HCT116 (cell line): ENCODE results near the gene ALDH1L1. TPM values are rescaled to one million over a fixed set of nuclear protein-coding genes. Genes with fewer than 3 reads are reported as not detected.

Source experiments
- ATAC-seq: fragments of 200-7000 bp; cut with Tn5 transposase; 2 replicates; pipeline ENCODE4 v1.9.1; 2020; ENCODE audit warnings: mild to moderate bottlenecking, moderate library complexity
- BruUV-seq: library from RNA; stranded (reverse); fragments of 400-500 nt; replicated peaks from 2 replicates; lab custom pipeline; 2021; lab: Mats Ljungman, UMichigan
- CTCF ChIA-PET: fragments of 300-600 bp; sonication (Branson Sonifier 250); formaldehyde crosslinking; loops from one replicate; lab custom pipeline; 2021; ENCODE audit warnings: antibody characterized with exemption; lab: Charles Lee
- POLR2A ChIA-PET: fragments of 300-600, 350-600 bp; sonication (Branson Sonifier 250); formaldehyde crosslinking; loops from one replicate; lab custom pipeline; 2021; ENCODE audit warnings: antibody characterized with exemption; lab: Charles Lee
- RAD21 ChIA-PET, 2 experiments: fragments of 300-600 bp; sonication (Branson Sonifier 250); formaldehyde crosslinking; loops; one replicate each; lab custom pipeline; 2023; ENCODE audit warnings: low total read pairs in 2 of 2; ENCODE audit not compliant: uncharacterized antibody in 2 of 2, unreplicated experiment in 2 of 2, low non-redundant PET in 1 of 2; lab: Charles Lee
- DNase-seq: peaks from one replicate; pipeline ENCODE4 v3.0.0-alpha.2; 2010; ENCODE audit warnings: low read depth, low spot score
- H2AFZ ChIP-seq: fragments of 200-600 bp; shearing (Covaris generic), sonication (generic); 2 replicates; pipeline ENCODE4 v1.6.1; 2017; ENCODE audit warnings: low read depth, mixed run types, mixed read lengths, antibody characterized with exemption, low read length; ENCODE audit not compliant: poor library complexity, severe bottlenecking
- H3K27ac ChIP-seq: 2 replicates; pipeline ENCODE4 v1.5.1; 2012; ENCODE audit warnings: low read depth, low read length
- H3K27me3 ChIP-seq: fragments of 200-600 bp; sonication (generic); 2 replicates; pipeline ENCODE4 v1.6.1; 2016; ENCODE audit warnings: mixed run types, low read length, mixed read lengths; ENCODE audit not compliant: insufficient read depth
- H3K36me3 ChIP-seq, 2 experiments: fragments of 200-500 bp in 1 of 2; fragments of 200-600 bp in 1 of 2; sonication (Bioruptor generic) in 1 of 2; sonication (generic) in 1 of 2; 2 replicates each; pipeline versions ENCODE4 v1.5.1 to v1.6.1; 2014 to 2016; ENCODE audit warnings: low read length in 2 of 2, inconsistent platforms in 1 of 2, mixed read lengths in 1 of 2, mixed run types in 1 of 2; ENCODE audit not compliant: insufficient read depth in 2 of 2, control insufficient read depth in 1 of 2
- H3K4me1 ChIP-seq, 2 experiments: fragments of 200-600 bp in 1 of 2; sonication (generic) in 1 of 2; 2 replicates each; pipeline versions ENCODE4 v1.5.1 to v1.6.1; 2012 to 2017; ENCODE audit warnings: low read length in 2 of 2, inconsistent platforms in 1 of 2, mild to moderate bottlenecking in 1 of 2, mixed read lengths in 1 of 2, mixed run types in 1 of 2, moderate library complexity in 1 of 2; ENCODE audit not compliant: insufficient read depth in 2 of 2, control insufficient read depth in 1 of 2
- H3K4me2 ChIP-seq: fragments of 200-600 bp; sonication (generic); 2 replicates; pipeline ENCODE4 v1.6.1; 2017; ENCODE audit warnings: mixed run types, low read length, mixed read lengths
- H3K4me3 ChIP-seq, 2 experiments: fragments of 200-600 bp in 1 of 2; sonication (generic) in 1 of 2; replicated peaks in 1 of 2; 2 replicates each; pipeline ENCODE4 v1.5.1; 2011 to 2016; ENCODE audit warnings: low read length in 2 of 2, control low read depth in 1 of 2, low read depth in 1 of 2, mild to moderate bottlenecking in 1 of 2, mixed read lengths in 1 of 2, mixed run types in 1 of 2
- H3K79me2 ChIP-seq: fragments of 200-600 bp; sonication (generic); 2 replicates; pipeline ENCODE4 v1.6.1; 2017; ENCODE audit warnings: mild to moderate bottlenecking, mixed run types, low read length, moderate library complexity, mixed read lengths; ENCODE audit not compliant: insufficient read depth
- H3K9ac ChIP-seq: fragments of 200-600 bp; sonication (generic); 2 replicates; pipeline ENCODE4 v1.6.1; 2016; ENCODE audit warnings: low read length, mixed read lengths
- H3K9me2 ChIP-seq: fragments of 200-600 bp; sonication (generic), shearing (Covaris generic); 2 replicates; pipeline ENCODE4 v1.6.1; 2017; ENCODE audit warnings: mixed run types, mild to moderate bottlenecking, moderate library complexity; ENCODE audit not compliant: insufficient read depth
- H3K9me3 ChIP-seq, 2 experiments: fragments of 200-500 bp in 1 of 2; fragments of 200-600 bp in 1 of 2; sonication (Bioruptor generic) in 1 of 2; sonication (generic) in 1 of 2; 2 replicates each; pipeline ENCODE4 v1.6.1; 2014 to 2017; ENCODE audit warnings: low read length in 2 of 2, mixed read lengths in 2 of 2, inconsistent platforms in 1 of 2, low read depth in 1 of 2, mild to moderate bottlenecking in 1 of 2, mixed run types in 1 of 2, moderate library complexity in 1 of 2; ENCODE audit not compliant: control insufficient read depth in 1 of 2, insufficient read depth in 1 of 2
- H4K20me1 ChIP-seq: fragments of 200-600 bp; sonication (generic), shearing (Covaris generic); 2 replicates; pipeline ENCODE4 v1.6.1; 2017; ENCODE audit warnings: mixed run types, mild to moderate bottlenecking, moderate library complexity; ENCODE audit not compliant: insufficient read depth
- CEBPB ChIP-seq: IDR thresholded peaks from 2 replicates; pipeline ENCODE4 v1.6.1; 2012; ENCODE audit warnings: low read depth
- EGR1 ChIP-seq: IDR thresholded peaks from 2 replicates; pipeline ENCODE4 v1.6.1; 2012; ENCODE audit warnings: low read depth
- ELF1 ChIP-seq: IDR thresholded peaks from 2 replicates; pipeline ENCODE4 v1.6.1; 2012; ENCODE audit warnings: low read depth, borderline replicate concordance
- EZH2 ChIP-seq: fragments of 200-600 bp; sonication (generic); IDR thresholded peaks from 2 replicates; pipeline ENCODE4 v1.6.1; 2017; ENCODE audit warnings: antibody characterized with exemption, mixed run types
- EZH2phosphoT487 ChIP-seq: fragments of 200-600 bp; IDR thresholded peaks from 2 replicates; pipeline ENCODE4 v1.6.1; 2018; ENCODE audit warnings: antibody characterized with exemption, borderline replicate concordance
- FOSL1 ChIP-seq: IDR thresholded peaks from 2 replicates; pipeline ENCODE4 v1.6.1; 2012; ENCODE audit warnings: low read depth
- JUND ChIP-seq: IDR thresholded peaks from 2 replicates; pipeline ENCODE4 v1.6.1; 2012
- POLR2A ChIP-seq: IDR thresholded peaks from 2 replicates; pipeline ENCODE4 v1.7.0; 2011; ENCODE audit warnings: borderline replicate concordance; ENCODE audit not compliant: insufficient read depth, insufficient read length; ENCODE audit errors: extremely low read depth
- POLR2AphosphoS5 ChIP-seq: IDR thresholded peaks from 2 replicates; pipeline ENCODE4 v1.6.1; 2011; ENCODE audit warnings: mild to moderate bottlenecking, low read depth, low read length, moderate library complexity
- RAD21 ChIP-seq: IDR thresholded peaks from 2 replicates; pipeline ENCODE4 v1.6.1; 2012; ENCODE audit warnings: low read depth, mild to moderate bottlenecking
- SIN3A ChIP-seq: IDR thresholded peaks from 2 replicates; pipeline ENCODE4 v1.6.1; 2012; ENCODE audit warnings: low read depth
- SP1 ChIP-seq: IDR thresholded peaks from 2 replicates; pipeline ENCODE4 v1.6.1; 2012; ENCODE audit warnings: low read depth
- SRF ChIP-seq: IDR thresholded peaks from 2 replicates; pipeline ENCODE4 v1.6.1; 2012; ENCODE audit warnings: low read depth
- TCF7L2 ChIP-seq: IDR thresholded peaks from 2 replicates; pipeline ENCODE4 v1.7.0; 2011; ENCODE audit warnings: borderline replicate concordance, inconsistent platforms; ENCODE audit not compliant: insufficient read depth, insufficient read length; ENCODE audit errors: extremely low read depth
- ZNF274 ChIP-seq: fragments of 200-500 bp; sonication (Bioruptor generic); IDR thresholded peaks from 2 replicates; pipeline ENCODE4 v1.6.1; 2014; ENCODE audit warnings: mild to moderate bottlenecking, low read depth, low read length, inconsistent platforms
- intact Hi-C: fragments of 100-400 bp; cut with micrococcal nuclease; formaldehyde crosslinking; loops from 2 replicates; pipeline ENCODE4 v1.10.0; 2022
- total RNA-seq: library from RNA; stranded (reverse); gene quantifications from one replicate; pipeline ENCODE4 v1.2.1, GENCODE V29; 2021; ENCODE audit not compliant: unreplicated experiment
- TF ChIP-seq, protein P1 (sequence below): IDR thresholded peaks from 2 replicates; pipeline ENCODE4 v1.6.1; 2012; ENCODE audit warnings: low read depth
- TF ChIP-seq, protein P2 (sequence below): IDR thresholded peaks from 2 replicates; pipeline ENCODE4 v1.6.1; 2011; ENCODE audit warnings: mild to moderate bottlenecking, low read length, moderate library complexity; ENCODE audit not compliant: insufficient replicate concordance; ENCODE audit errors: extremely low read depth
- TF ChIP-seq, protein P3 (sequence below): IDR thresholded peaks from 2 replicates; pipeline ENCODE4 v1.6.1; 2012
- TF ChIP-seq, protein P4 (sequence below): IDR thresholded peaks from 2 replicates; pipeline ENCODE4 v1.6.1; 2012
- TF ChIP-seq, protein P5 (sequence below), 3 experiments: fragments of 200-600 bp in 1 of 3; sonication (generic) in 1 of 3; IDR thresholded peaks in 2 of 3; conservative IDR thresholded peaks in 1 of 3; 2 replicates each; pipeline ENCODE4 v1.5.1; 2012 to 2017; ENCODE audit warnings: low read depth in 2 of 3, low read length in 2 of 3, antibody characterized with exemption in 1 of 3, borderline replicate concordance in 1 of 3, control low read depth in 1 of 3, mild to moderate bottlenecking in 1 of 3, mixed read lengths in 1 of 3, mixed run types in 1 of 3, moderate library complexity in 1 of 3; ENCODE audit not compliant: insufficient read depth in 1 of 3

The ALDH1L1 gene
- total RNA-seq, 1 experiment from 2014 or later = 0.81 TPM

DNA sequence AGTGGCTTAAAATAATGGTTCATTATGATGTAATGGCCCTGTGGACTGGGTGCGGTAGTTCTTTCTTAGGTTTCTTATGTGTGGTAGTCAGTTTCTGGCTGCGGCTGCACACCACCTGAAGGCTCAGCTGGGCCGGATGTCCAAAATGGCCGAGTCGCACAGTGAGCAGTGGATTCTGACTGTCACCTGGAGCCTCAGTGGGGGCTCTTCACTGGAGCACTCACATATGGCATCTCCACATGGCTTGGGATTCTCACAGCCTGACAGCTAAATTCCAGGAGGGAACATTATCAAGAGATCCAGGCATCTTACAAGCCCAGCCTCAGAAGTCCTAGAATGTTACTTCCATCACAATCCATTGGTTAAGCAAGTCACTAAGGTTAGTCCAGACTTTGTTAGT is 26.8 kb upstream of the ALDH1L1 start:
- H3K79me2 ChIP-seq = no peaks in the 10 kb centered on the region
- TF ChIP-seq POLR2A = no peak
- TF ChIP-seq SIN3A = no peak
- TF ChIP-seq EZH2 = no peak
- TF ChIP-seq, protein P1, sequence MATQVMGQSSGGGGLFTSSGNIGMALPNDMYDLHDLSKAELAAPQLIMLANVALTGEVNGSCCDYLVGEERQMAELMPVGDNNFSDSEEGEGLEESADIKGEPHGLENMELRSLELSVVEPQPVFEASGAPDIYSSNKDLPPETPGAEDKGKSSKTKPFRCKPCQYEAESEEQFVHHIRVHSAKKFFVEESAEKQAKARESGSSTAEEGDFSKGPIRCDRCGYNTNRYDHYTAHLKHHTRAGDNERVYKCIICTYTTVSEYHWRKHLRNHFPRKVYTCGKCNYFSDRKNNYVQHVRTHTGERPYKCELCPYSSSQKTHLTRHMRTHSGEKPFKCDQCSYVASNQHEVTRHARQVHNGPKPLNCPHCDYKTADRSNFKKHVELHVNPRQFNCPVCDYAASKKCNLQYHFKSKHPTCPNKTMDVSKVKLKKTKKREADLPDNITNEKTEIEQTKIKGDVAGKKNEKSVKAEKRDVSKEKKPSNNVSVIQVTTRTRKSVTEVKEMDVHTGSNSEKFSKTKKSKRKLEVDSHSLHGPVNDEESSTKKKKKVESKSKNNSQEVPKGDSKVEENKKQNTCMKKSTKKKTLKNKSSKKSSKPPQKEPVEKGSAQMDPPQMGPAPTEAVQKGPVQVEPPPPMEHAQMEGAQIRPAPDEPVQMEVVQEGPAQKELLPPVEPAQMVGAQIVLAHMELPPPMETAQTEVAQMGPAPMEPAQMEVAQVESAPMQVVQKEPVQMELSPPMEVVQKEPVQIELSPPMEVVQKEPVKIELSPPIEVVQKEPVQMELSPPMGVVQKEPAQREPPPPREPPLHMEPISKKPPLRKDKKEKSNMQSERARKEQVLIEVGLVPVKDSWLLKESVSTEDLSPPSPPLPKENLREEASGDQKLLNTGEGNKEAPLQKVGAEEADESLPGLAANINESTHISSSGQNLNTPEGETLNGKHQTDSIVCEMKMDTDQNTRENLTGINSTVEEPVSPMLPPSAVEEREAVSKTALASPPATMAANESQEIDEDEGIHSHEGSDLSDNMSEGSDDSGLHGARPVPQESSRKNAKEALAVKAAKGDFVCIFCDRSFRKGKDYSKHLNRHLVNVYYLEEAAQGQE = no peak
- TF ChIP-seq RAD21 = no peak
- TF ChIP-seq FOSL1 = no peak
- TF ChIP-seq EZH2phosphoT487 = no peak
- TF ChIP-seq, protein P2, sequence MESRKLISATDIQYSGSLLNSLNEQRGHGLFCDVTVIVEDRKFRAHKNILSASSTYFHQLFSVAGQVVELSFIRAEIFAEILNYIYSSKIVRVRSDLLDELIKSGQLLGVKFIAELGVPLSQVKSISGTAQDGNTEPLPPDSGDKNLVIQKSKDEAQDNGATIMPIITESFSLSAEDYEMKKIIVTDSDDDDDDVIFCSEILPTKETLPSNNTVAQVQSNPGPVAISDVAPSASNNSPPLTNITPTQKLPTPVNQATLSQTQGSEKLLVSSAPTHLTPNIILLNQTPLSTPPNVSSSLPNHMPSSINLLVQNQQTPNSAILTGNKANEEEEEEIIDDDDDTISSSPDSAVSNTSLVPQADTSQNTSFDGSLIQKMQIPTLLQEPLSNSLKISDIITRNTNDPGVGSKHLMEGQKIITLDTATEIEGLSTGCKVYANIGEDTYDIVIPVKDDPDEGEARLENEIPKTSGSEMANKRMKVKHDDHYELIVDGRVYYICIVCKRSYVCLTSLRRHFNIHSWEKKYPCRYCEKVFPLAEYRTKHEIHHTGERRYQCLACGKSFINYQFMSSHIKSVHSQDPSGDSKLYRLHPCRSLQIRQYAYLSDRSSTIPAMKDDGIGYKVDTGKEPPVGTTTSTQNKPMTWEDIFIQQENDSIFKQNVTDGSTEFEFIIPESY = no peak
- TF ChIP-seq POLR2AphosphoS5 = no peak
- TF ChIP-seq EGR1 = no peak
- TF ChIP-seq ZNF274 = no peak
- TF ChIP-seq CEBPB = no peak
- TF ChIP-seq, protein P3, sequence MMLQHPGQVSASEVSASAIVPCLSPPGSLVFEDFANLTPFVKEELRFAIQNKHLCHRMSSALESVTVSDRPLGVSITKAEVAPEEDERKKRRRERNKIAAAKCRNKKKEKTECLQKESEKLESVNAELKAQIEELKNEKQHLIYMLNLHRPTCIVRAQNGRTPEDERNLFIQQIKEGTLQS = no peak
- TF ChIP-seq TCF7L2 = no peak
- TF ChIP-seq, protein P4, sequence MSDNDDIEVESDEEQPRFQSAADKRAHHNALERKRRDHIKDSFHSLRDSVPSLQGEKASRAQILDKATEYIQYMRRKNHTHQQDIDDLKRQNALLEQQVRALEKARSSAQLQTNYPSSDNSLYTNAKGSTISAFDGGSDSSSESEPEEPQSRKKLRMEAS = no peak
- TF ChIP-seq SRF = no peak
- no peak for TF ChIP-seq SP1
- TF ChIP-seq JUND = no peak
- TF ChIP-seq ELF1 = no peak
- TF ChIP-seq, protein P5, sequence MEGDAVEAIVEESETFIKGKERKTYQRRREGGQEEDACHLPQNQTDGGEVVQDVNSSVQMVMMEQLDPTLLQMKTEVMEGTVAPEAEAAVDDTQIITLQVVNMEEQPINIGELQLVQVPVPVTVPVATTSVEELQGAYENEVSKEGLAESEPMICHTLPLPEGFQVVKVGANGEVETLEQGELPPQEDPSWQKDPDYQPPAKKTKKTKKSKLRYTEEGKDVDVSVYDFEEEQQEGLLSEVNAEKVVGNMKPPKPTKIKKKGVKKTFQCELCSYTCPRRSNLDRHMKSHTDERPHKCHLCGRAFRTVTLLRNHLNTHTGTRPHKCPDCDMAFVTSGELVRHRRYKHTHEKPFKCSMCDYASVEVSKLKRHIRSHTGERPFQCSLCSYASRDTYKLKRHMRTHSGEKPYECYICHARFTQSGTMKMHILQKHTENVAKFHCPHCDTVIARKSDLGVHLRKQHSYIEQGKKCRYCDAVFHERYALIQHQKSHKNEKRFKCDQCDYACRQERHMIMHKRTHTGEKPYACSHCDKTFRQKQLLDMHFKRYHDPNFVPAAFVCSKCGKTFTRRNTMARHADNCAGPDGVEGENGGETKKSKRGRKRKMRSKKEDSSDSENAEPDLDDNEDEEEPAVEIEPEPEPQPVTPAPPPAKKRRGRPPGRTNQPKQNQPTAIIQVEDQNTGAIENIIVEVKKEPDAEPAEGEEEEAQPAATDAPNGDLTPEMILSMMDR (IDR thresholded peaks at IDR 0.05 in 2 of 3, conservative IDR thresholded peaks at IDR 0.05 in 1 of 3; ENCODE audit: borderline replicate concordance in 1 of 3, insufficient read depth in 1 of 3, low read depth in 2 of 3, low read length in 2 of 3) = no peak
- H3K9me3 ChIP-seq = no peaks in the 10 kb centered on the region; a peak in 1 of 4 replicates
- H3K36me3 ChIP-seq = no peaks in the 10 kb centered on the region
- no peak for ATAC-seq
- H3K4me3 ChIP-seq = no peak overlapping the region
- DNase-seq = no peak
- ChIA-PET POLR2A (no interaction called here), CTCF (interaction anchor here (3.3 kb wide), 1 partner anchor 9 kb away, joined by 15 read pairs; no protein-coding TSS in a partner anchor), RAD21 (no interaction called here)
- no TSS peak for BruUV-seq
- H3K4me2 ChIP-seq = no peak overlapping the region
- H2AFZ ChIP-seq = no peak overlapping the region
- intact Hi-C loops = no loop called here
- H3K9me2 ChIP-seq = no peaks in the 10 kb centered on the region
- H3K27ac ChIP-seq = no peak overlapping the region
- no peaks in the 10 kb centered on the region for H3K27me3 ChIP-seq
- H3K4me1 ChIP-seq = peaks cover 24 to 28% of the 10 kb centered on the region in 2 experiments
- no peaks in the 10 kb centered on the region for H4K20me1 ChIP-seq
- no peak overlapping the region for H3K9ac ChIP-seq
